ENCODE results near the gene HECA.
A peak's percentile ranks its signal among the peaks of the same experiment; 100 is the strongest.
"Not testable (repeated sequence)": the region's sequence is repeated elsewhere in the genome, so short reads cannot be mapped to it uniquely, and the experiment has no call there.

HECA gene

GRCh38 chr6:139175389-139175948, 40.6 kb downstream of the HECA start:
- Mint-ChIP-seq H3K36me3 (ENCODE audit: insufficient read depth) (peaks cover 72% of the 10 kb centered on the region), H3K27me3 (no peaks in the 10 kb centered on the region), H3K4me3 (peak overlapping the region in 1 of 2 donors; percentile 47), H3K9me3 (no peaks in the 10 kb centered on the region), H3K4me1 (ENCODE audit: low read depth in 2 of 2) (peaks cover 45 to 49% of the 10 kb centered on the region in 2 donors), H3K27ac (peak overlapping the region; percentile 74 to 77)
- ATAC-seq (replicated peaks) (peak; percentile 18), DNase-seq (no peak)

GRCh38 chr6:139181236-139181635, 46.4 kb downstream of the HECA start:
- Mint-ChIP-seq H3K36me3 (ENCODE audit: insufficient read depth) (peaks cover 66% of the 10 kb centered on the region), H3K27me3 (no peaks in the 10 kb centered on the region), H3K4me3 (no peak overlapping the region), H3K27ac (peak overlapping the region in 1 of 2 donors; percentile 13), H3K9me3 (peaks cover 0 to 2% of the 10 kb centered on the region in 2 donors), H3K4me1 (ENCODE audit: low read depth in 2 of 2) (peaks cover 17 to 33% of the 10 kb centered on the region in 2 donors)
- ATAC-seq (replicated peaks) (no peak), DNase-seq (no peak)

GRCh38 chr6:139184047-139184446, 49.2 kb downstream of the HECA start:
- Mint-ChIP-seq H3K4me3 (no peak overlapping the region), H3K36me3 (ENCODE audit: insufficient read depth) (peaks cover 38% of the 10 kb centered on the region), H3K27ac (peak overlapping the region; percentile 77 to 79), H3K27me3 (no peaks in the 10 kb centered on the region), H3K4me1 (ENCODE audit: low read depth in 2 of 2) (peaks cover 19 to 43% of the 10 kb centered on the region in 2 donors), H3K9me3 (peaks cover 0 to 2% of the 10 kb centered on the region in 2 donors)
- DNase-seq (no peak), ATAC-seq (replicated peaks) (no peak)

- Mint-ChIP-seq H3K4me1 (ENCODE audit: low read depth in 2 of 2) (peaks cover 19 to 43% of the 10 kb centered on the region in 2 donors), H3K36me3 (ENCODE audit: insufficient read depth) (peaks cover 34% of the 10 kb centered on the region), H3K27ac (peak overlapping the region; percentile 77 to 79), H3K27me3 (no peaks in the 10 kb centered on the region), H3K9me3 (peaks cover 0 to 2% of the 10 kb centered on the region in 2 donors), H3K4me3 (no peak overlapping the region)
- DNase-seq (no peak), ATAC-seq (replicated peaks) (no peak)
Observed at GRCh38 chr6:139184459-139184858, 49.6 kb downstream of the HECA start.

GRCh38 chr6:139186242-139186641, 51.4 kb downstream of the HECA start:
- no peaks in the 10 kb centered on the region for H3K27me3 Mint-ChIP-seq
- H3K4me3 Mint-ChIP-seq: peak overlapping the region in 1 of 2 donors; percentile 43
- H3K4me1 Mint-ChIP-seq (ENCODE audit: low read depth in 2 of 2): peaks cover 19 to 43% of the 10 kb centered on the region in 2 donors
- peak overlapping the region; percentile 77 to 79 for H3K27ac Mint-ChIP-seq
- peak; percentile 74 for ATAC-seq (replicated peaks)
- no peak for DNase-seq
- peaks cover 18% of the 10 kb centered on the region for H3K36me3 Mint-ChIP-seq (ENCODE audit: insufficient read depth)
- H3K9me3 Mint-ChIP-seq: peaks cover 0 to 2% of the 10 kb centered on the region in 2 donors

GRCh38 chr6:139186692-139187091, 51.8 kb downstream of the HECA start:
- peak overlapping the region in 1 of 2 donors; percentile 43 for H3K4me3 Mint-ChIP-seq
- peaks cover 0 to 2% of the 10 kb centered on the region in 2 donors for H3K9me3 Mint-ChIP-seq
- H3K27ac Mint-ChIP-seq: peak overlapping the region in 1 of 2 donors; percentile 79
- ATAC-seq (replicated peaks) (peak; percentile 37), DNase-seq (no peak)
- H3K36me3 Mint-ChIP-seq (ENCODE audit: insufficient read depth): peaks cover 13% of the 10 kb centered on the region
- H3K4me1 Mint-ChIP-seq (ENCODE audit: low read depth in 2 of 2): peaks cover 19 to 43% of the 10 kb centered on the region in 2 donors
- no peaks in the 10 kb centered on the region for H3K27me3 Mint-ChIP-seq

GRCh38 chr6:139187489-139187888, 52.6 kb downstream of the HECA start:
- H3K4me1 Mint-ChIP-seq (ENCODE audit: low read depth in 2 of 2): peaks cover 19 to 37% of the 10 kb centered on the region in 2 donors

GRCh38 chr6:139189665-139190064, 54.8 kb downstream of the HECA start:
- H3K4me3 Mint-ChIP-seq: no peak overlapping the region
- no peak overlapping the region for H3K27ac Mint-ChIP-seq
- peaks cover 16 to 28% of the 10 kb centered on the region in 2 donors for H3K4me1 Mint-ChIP-seq (ENCODE audit: low read depth in 2 of 2)
- peaks cover 0 to 2% of the 10 kb centered on the region in 2 donors for H3K9me3 Mint-ChIP-seq
- ATAC-seq (replicated peaks) (no peak), DNase-seq (no peak)
- no peaks in the 10 kb centered on the region for H3K27me3 Mint-ChIP-seq
- no peaks in the 10 kb centered on the region for H3K36me3 Mint-ChIP-seq (ENCODE audit: insufficient read depth)

More at GRCh38 chr6:139187489-139187888, 52.6 kb downstream of the HECA start:
- peaks cover 5% of the 10 kb centered on the region for H3K36me3 Mint-ChIP-seq (ENCODE audit: insufficient read depth)
- H3K27ac Mint-ChIP-seq: peak overlapping the region; percentile 9 to 69
- peak; percentile 65 for ATAC-seq (replicated peaks)
- no peak overlapping the region for H3K4me3 Mint-ChIP-seq
- no peak for DNase-seq
- H3K27me3 Mint-ChIP-seq: no peaks in the 10 kb centered on the region
- H3K9me3 Mint-ChIP-seq: peaks cover 0 to 2% of the 10 kb centered on the region in 2 donors

GRCh38 chr6:139194740-139195139, 59.9 kb downstream of the HECA start:
- DNase-seq: no peak
- Mint-ChIP-seq H3K36me3 (ENCODE audit: insufficient read depth) (no peaks in the 10 kb centered on the region), H3K27me3 (no peaks in the 10 kb centered on the region), H3K4me3 (no peak overlapping the region), H3K4me1 (ENCODE audit: low read depth in 2 of 2) (no peaks in the 10 kb centered on the region), H3K27ac (no peak overlapping the region), H3K9me3 (no peaks in the 10 kb centered on the region)
- ATAC-seq (replicated peaks): no peak

GRCh38 chr6:139198529-139199288, 63.8 kb downstream of the HECA start:
- Mint-ChIP-seq H3K4me1 (ENCODE audit: low read depth in 2 of 2) (no peaks in the 10 kb centered on the region), H3K9me3 (no peaks in the 10 kb centered on the region)
- ATAC-seq (replicated peaks): no peak

GRCh38 chr6:139201378-139201777, 66.5 kb downstream of the HECA start:
- no peak overlapping the region for H3K4me3 Mint-ChIP-seq
- H3K4me1 Mint-ChIP-seq (ENCODE audit: low read depth in 2 of 2): no peaks in the 10 kb centered on the region
- H3K27me3 Mint-ChIP-seq: no peaks in the 10 kb centered on the region
- no peaks in the 10 kb centered on the region for H3K36me3 Mint-ChIP-seq (ENCODE audit: insufficient read depth)
- H3K27ac Mint-ChIP-seq: no peak overlapping the region
- DNase-seq (no peak), ATAC-seq (replicated peaks) (no peak)
- peaks cover 0 to 1% of the 10 kb centered on the region in 2 donors for H3K9me3 Mint-ChIP-seq

More at GRCh38 chr6:139198529-139199288, 63.8 kb downstream of the HECA start:
- no peak for DNase-seq
- no peaks in the 10 kb centered on the region for H3K27me3 Mint-ChIP-seq
- no peak overlapping the region for H3K4me3 Mint-ChIP-seq
- no peaks in the 10 kb centered on the region for H3K36me3 Mint-ChIP-seq (ENCODE audit: insufficient read depth)
- no peak overlapping the region for H3K27ac Mint-ChIP-seq

GRCh38 chr6:139204978-139205377, 70.1 kb downstream of the HECA start:
- Mint-ChIP-seq H3K4me3 (no peak overlapping the region), H3K27me3 (no peaks in the 10 kb centered on the region), H3K4me1 (ENCODE audit: low read depth in 2 of 2) (no peaks in the 10 kb centered on the region), H3K27ac (no peak overlapping the region), H3K9me3 (peaks cover 6 to 11% of the 10 kb centered on the region in 2 donors), H3K36me3 (ENCODE audit: insufficient read depth) (no peaks in the 10 kb centered on the region)
- DNase-seq (no peak), ATAC-seq (replicated peaks) (no peak)

GRCh38 chr6:139205843-139206242, 71.0 kb downstream of the HECA start:
- Mint-ChIP-seq H3K9me3 (peaks cover 6 to 11% of the 10 kb centered on the region in 2 donors), H3K36me3 (ENCODE audit: insufficient read depth) (peaks cover 2% of the 10 kb centered on the region), H3K27ac (no peak overlapping the region), H3K27me3 (no peaks in the 10 kb centered on the region), H3K4me1 (ENCODE audit: low read depth in 2 of 2) (peaks cover 0 to 7% of the 10 kb centered on the region in 2 donors), H3K4me3 (no peak overlapping the region)
- ATAC-seq (replicated peaks): no peak
- DNase-seq: no peak

GRCh38 chr6:139210766-139211165, 75.9 kb downstream of the HECA start:
- not testable (repeated sequence) for H3K36me3 Mint-ChIP-seq (ENCODE audit: insufficient read depth); DNase-seq; H3K4me1 Mint-ChIP-seq (ENCODE audit: low read depth in 2 of 2); H3K27me3 Mint-ChIP-seq; H3K27ac Mint-ChIP-seq; ATAC-seq (replicated peaks)
- Mint-ChIP-seq H3K4me3 (peak overlapping the region in 1 of 2 donors; percentile 14), H3K9me3 (peaks cover 5 to 11% of the 10 kb centered on the region in 2 donors)
